ENCODE measurements around the gene EMC8.
A peak's percentile ranks its signal among the peaks of the same experiment; 100 is the strongest.

EMC8 gene

DNA sequence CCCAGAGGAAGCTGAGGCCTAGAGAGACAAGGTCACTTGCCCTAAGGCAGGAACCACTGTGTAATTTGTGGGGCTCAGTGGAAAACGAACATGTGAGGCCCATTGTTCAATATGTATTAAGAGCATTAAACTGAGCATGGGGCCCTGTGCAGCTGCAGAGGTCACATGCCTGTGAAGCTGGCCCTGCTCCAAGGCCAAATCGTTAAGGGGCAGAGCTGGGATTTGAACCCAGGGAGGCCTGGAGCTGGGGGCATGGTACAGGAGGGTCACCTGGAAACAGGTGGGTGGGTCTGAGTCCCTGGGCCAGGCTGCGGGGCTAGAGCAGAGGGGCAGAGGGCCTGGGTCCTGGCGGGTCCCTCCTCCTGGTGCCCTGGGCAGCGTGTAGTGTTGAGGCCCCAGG is 68.2 kb downstream of the EMC8 start:
- TF ChIP-seq CTCF (IDR thresholded peaks at IDR 0.05; ENCODE audit: low read depth, low read length) (no peak), EZH2phosphoT487 (IDR thresholded peaks at IDR 0.05; ENCODE audit: low read depth) (no peak)
- no peak overlapping the region for H3K4me2 ChIP-seq (ENCODE audit: low read length)

GRCh38 chr16:85730186-85730465 is 69.2 kb downstream of the EMC8 start:
- no peak overlapping the region for H3K4me3 ChIP-seq (ENCODE audit: low read length)
- no peaks in the 10 kb centered on the region for H3K36me3 ChIP-seq (replicated peaks; ENCODE audit: low read depth, low read length)
- TF ChIP-seq CTCF (IDR thresholded peaks at IDR 0.05; ENCODE audit: low read depth, low read length) (no peak), EZH2phosphoT487 (IDR thresholded peaks at IDR 0.05; ENCODE audit: low read depth) (no peak)
- H3K4me1 ChIP-seq (ENCODE audit: low read length): no peaks in the 10 kb centered on the region
- no peak overlapping the region for H2AFZ ChIP-seq (ENCODE audit: low read depth, low read length)
- H3K9me3 ChIP-seq (ENCODE audit: insufficient read depth, low read length): no peaks in the 10 kb centered on the region
- H3K79me2 ChIP-seq (ENCODE audit: low read length): no peaks in the 10 kb centered on the region
- peaks cover 37% of the 10 kb centered on the region for H3K27me3 ChIP-seq (ENCODE audit: low read depth, low read length)
- no peak overlapping the region for H3K9ac ChIP-seq (ENCODE audit: low read length)
- H3K4me2 ChIP-seq (ENCODE audit: low read length): no peak overlapping the region
- no peak overlapping the region for H3K27ac ChIP-seq (ENCODE audit: low read length)
- H4K20me1 ChIP-seq (ENCODE audit: insufficient read depth, low read length): no peaks in the 10 kb centered on the region

More for the DNA sequence above, 68.2 kb downstream of the EMC8 start:
- H3K4me1 ChIP-seq (ENCODE audit: low read length): no peaks in the 10 kb centered on the region
- H3K27me3 ChIP-seq (ENCODE audit: low read depth, low read length): peaks cover 37% of the 10 kb centered on the region
- H3K36me3 ChIP-seq (replicated peaks; ENCODE audit: low read depth, low read length): no peaks in the 10 kb centered on the region
- no peaks in the 10 kb centered on the region for H3K9me3 ChIP-seq (ENCODE audit: insufficient read depth, low read length)
- no peak overlapping the region for H3K9ac ChIP-seq (ENCODE audit: low read length)
- no peak overlapping the region for H3K27ac ChIP-seq (ENCODE audit: low read length)
- no peaks in the 10 kb centered on the region for H4K20me1 ChIP-seq (ENCODE audit: insufficient read depth, low read length)
- H2AFZ ChIP-seq (ENCODE audit: low read depth, low read length): no peak overlapping the region
- H3K79me2 ChIP-seq (ENCODE audit: low read length): no peaks in the 10 kb centered on the region
- H3K4me3 ChIP-seq (ENCODE audit: low read length): no peak overlapping the region

DNA sequence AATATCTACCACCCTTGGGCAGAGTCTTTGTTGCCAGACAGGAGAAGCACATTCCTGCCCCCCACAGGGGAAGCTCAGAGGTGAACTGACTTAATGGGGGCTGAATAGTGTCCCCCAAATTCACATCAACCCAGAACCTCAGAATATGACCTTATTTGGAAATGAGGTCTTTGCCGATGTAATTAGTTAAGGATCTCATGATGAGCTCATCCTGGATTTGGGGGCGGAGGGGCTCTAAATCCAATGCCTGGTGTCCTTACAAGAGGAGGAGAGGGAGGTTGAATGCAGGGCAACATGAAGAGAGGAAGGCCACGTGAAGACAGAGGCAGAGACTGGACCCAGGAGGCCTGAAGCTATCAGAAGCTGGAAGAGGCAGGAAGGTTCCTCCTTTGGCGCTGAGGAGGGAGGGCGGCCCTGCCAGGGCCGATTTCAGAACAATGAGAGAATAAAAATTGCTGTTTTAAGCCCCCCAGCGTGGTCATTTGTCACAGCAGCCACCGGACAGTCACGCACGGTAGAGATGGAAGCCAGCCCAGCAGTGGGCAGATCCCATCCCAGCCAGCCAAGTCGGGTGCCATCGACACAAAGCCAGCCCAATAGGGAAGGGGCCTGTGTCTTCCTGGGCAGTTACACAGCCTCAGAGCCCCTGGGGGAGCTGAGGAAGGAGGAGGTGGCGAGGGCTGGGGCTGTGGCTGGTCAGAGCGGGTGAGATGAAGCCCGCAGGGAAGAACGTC is 69.7 kb downstream of the EMC8 start:
- Histone ChIP-seq H3K9ac (ENCODE audit: low read length) (no peak overlapping the region), H3K9me3 (ENCODE audit: insufficient read depth, low read length) (no peaks in the 10 kb centered on the region), H3K27me3 (ENCODE audit: low read depth, low read length) (peaks cover 35% of the 10 kb centered on the region), H3K4me1 (ENCODE audit: low read length) (no peaks in the 10 kb centered on the region), H4K20me1 (ENCODE audit: insufficient read depth, low read length) (no peaks in the 10 kb centered on the region), H3K36me3 (replicated peaks; ENCODE audit: low read depth, low read length) (no peaks in the 10 kb centered on the region), H2AFZ (ENCODE audit: low read depth, low read length) (no peak overlapping the region), H3K27ac (ENCODE audit: low read length) (no peak overlapping the region), H3K4me2 (ENCODE audit: low read length) (no peak overlapping the region), H3K4me3 (ENCODE audit: low read length) (no peak overlapping the region), H3K79me2 (ENCODE audit: low read length) (no peaks in the 10 kb centered on the region)
- TF ChIP-seq CTCF (IDR thresholded peaks at IDR 0.05; ENCODE audit: low read depth, low read length): no peak
- no peak for TF ChIP-seq EZH2phosphoT487 (IDR thresholded peaks at IDR 0.05; ENCODE audit: low read depth)

DNA sequence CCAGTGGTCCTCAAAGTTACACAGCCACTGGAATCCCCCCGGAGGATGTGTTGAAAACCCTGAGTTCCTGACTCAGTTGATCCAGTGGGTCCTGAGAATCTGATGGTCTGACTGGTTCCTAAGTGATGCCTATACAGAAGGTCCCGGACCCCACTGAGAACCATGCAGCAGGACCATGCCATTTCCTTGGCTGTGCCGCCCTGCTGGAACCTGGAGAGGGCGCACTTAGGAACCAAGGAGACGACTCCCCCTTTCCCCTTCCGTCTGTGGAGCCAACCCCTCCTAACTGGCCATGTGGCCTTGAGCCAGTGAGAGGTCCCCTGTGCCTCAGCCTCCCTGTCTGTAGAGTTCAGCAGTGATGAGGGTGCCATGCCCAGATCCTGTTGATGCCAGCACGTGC is 70.5 kb downstream of the EMC8 start:
- TF ChIP-seq EZH2phosphoT487 (IDR thresholded peaks at IDR 0.05; ENCODE audit: low read depth) (no peak), CTCF (IDR thresholded peaks at IDR 0.05; ENCODE audit: low read depth, low read length) (peak; percentile 37; the same call in 1 of the 2 replicates)
- Histone ChIP-seq H3K4me2 (ENCODE audit: low read length) (no peak overlapping the region), H3K9me3 (ENCODE audit: insufficient read depth, low read length) (no peaks in the 10 kb centered on the region), H3K9ac (ENCODE audit: low read length) (no peak overlapping the region), H3K27ac (ENCODE audit: low read length) (no peak overlapping the region), H4K20me1 (ENCODE audit: insufficient read depth, low read length) (no peaks in the 10 kb centered on the region), H3K27me3 (ENCODE audit: low read depth, low read length) (peaks cover 35% of the 10 kb centered on the region), H3K4me3 (ENCODE audit: low read length) (no peak overlapping the region), H3K4me1 (ENCODE audit: low read length) (no peaks in the 10 kb centered on the region), H3K36me3 (replicated peaks; ENCODE audit: low read depth, low read length) (no peaks in the 10 kb centered on the region), H3K79me2 (ENCODE audit: low read length) (no peaks in the 10 kb centered on the region), H2AFZ (ENCODE audit: low read depth, low read length) (no peak overlapping the region)

Measured in OCI-LY3 (cell line).